IMR-90 (cell line): ENCODE measurements around the gene KRT6B. TPM values are rescaled to one million over a fixed set of nuclear protein-coding genes. Genes with fewer than 3 reads are reported as not detected.

ENCODE experiments used
- ATAC-seq: fragments of 200-7000 bp; cut with Tn5 transposase; 2 replicates; pipeline ENCODE4 v1.9.1; 2020; ENCODE audit warnings: low read depth, mild to moderate bottlenecking, moderate library complexity
- BruUV-seq: library from RNA; stranded (reverse); fragments of 400-500 nt; replicated peaks from 2 replicates; lab custom pipeline; 2021; lab: Mats Ljungman, UMichigan
- CTCF ChIA-PET: fragments of 300-600 bp; formaldehyde crosslinking; extraction: SDS; loops from one replicate; lab custom pipeline; 2021; ENCODE audit warnings: antibody characterized with exemption; lab: Yijun Ruan, JAX
- POLR2A ChIA-PET: fragments of 300-600 bp; sonication (Branson Sonifier 250); formaldehyde crosslinking; loops from one replicate; lab custom pipeline; 2022; ENCODE audit warnings: antibody characterized with exemption; ENCODE audit not compliant: unreplicated experiment; lab: Charles Lee
- DNase-seq: peaks from one replicate; pipeline ENCODE4 v3.0.0; 2013
- H2AFZ ChIP-seq: replicated peaks from 2 replicates; pipeline ENCODE3; 2013; ENCODE audit warnings: low read length, mild to moderate bottlenecking; ENCODE audit not compliant: poor library complexity
- H2AK5ac ChIP-seq: 2 replicates; pipeline ENCODE4 v1.6.1; 2013; ENCODE audit warnings: low read depth, low read length, inconsistent platforms
- H2AK9ac ChIP-seq: replicated peaks from 2 replicates; pipeline ENCODE3; 2013; ENCODE audit warnings: mild to moderate bottlenecking, low read depth, low read length, moderate library complexity; ENCODE audit not compliant: poor library complexity
- H2BK120ac ChIP-seq: 2 replicates; pipeline ENCODE4 v1.6.1; 2013; ENCODE audit warnings: low read depth, low read length, inconsistent platforms
- H2BK15ac ChIP-seq: 3 replicates; pipeline ENCODE4 v1.6.1; 2013; ENCODE audit warnings: low read depth, low read length, inconsistent platforms
- H2BK20ac ChIP-seq: 2 replicates; pipeline ENCODE4 v1.6.1; 2013; ENCODE audit warnings: low read depth, mild to moderate bottlenecking, inconsistent platforms, low read length, moderate library complexity
- H2BK5ac ChIP-seq: 2 replicates; pipeline ENCODE4 v1.6.1; 2013; ENCODE audit warnings: mild to moderate bottlenecking, low read depth, low read length, inconsistent platforms; ENCODE audit not compliant: poor library complexity, severe bottlenecking
- H3K14ac ChIP-seq: replicated peaks from 2 replicates; pipeline ENCODE4 v1.6.1; 2013; ENCODE audit warnings: low read depth, low read length, inconsistent platforms
- H3K18ac ChIP-seq: 2 replicates; pipeline ENCODE4 v1.6.1; 2013; ENCODE audit warnings: low read depth, low read length, control low read depth
- H3K23ac ChIP-seq: 2 replicates; pipeline ENCODE4 v1.6.1; 2013; ENCODE audit warnings: low read depth, low read length, inconsistent platforms
- H3K27ac ChIP-seq: 2 replicates; pipeline ENCODE4 v1.5.1; 2013; ENCODE audit warnings: mild to moderate bottlenecking, control low read depth, low read length; ENCODE audit not compliant: insufficient read depth
- H3K27me3 ChIP-seq: 2 replicates; pipeline ENCODE4 v1.6.1; 2013; ENCODE audit warnings: low read length; ENCODE audit not compliant: control insufficient read depth, insufficient read depth
- H3K36me3 ChIP-seq: 2 replicates; pipeline ENCODE4 v1.6.1; 2013; ENCODE audit warnings: low read length, mixed read lengths; ENCODE audit not compliant: control insufficient read depth, insufficient read depth
- H3K4ac ChIP-seq: 2 replicates; pipeline ENCODE4 v1.6.1; 2013; ENCODE audit warnings: low read depth, low read length, inconsistent platforms
- H3K4me1 ChIP-seq: 2 replicates; pipeline ENCODE4 v1.6.1; 2013; ENCODE audit warnings: low read length, mixed read lengths; ENCODE audit not compliant: control insufficient read depth, insufficient read depth
- H3K4me2 ChIP-seq: 2 replicates; pipeline ENCODE4 v1.6.1; 2013; ENCODE audit warnings: low read depth, mild to moderate bottlenecking, control low read depth, low read length, moderate library complexity
- H3K4me3 ChIP-seq: 2 replicates; pipeline ENCODE4 v1.5.1; 2013; ENCODE audit warnings: low read depth, mild to moderate bottlenecking, control low read depth, low read length, moderate library complexity; ENCODE audit not compliant: insufficient read depth
- H3K56ac ChIP-seq: 2 replicates; pipeline ENCODE4 v1.6.1; 2013; ENCODE audit warnings: low read length, inconsistent platforms; ENCODE audit not compliant: insufficient read depth; ENCODE audit errors: extremely low read depth
- H3K79me1 ChIP-seq, 2 experiments: 2 replicates each; pipeline ENCODE4 v1.6.1; 2013; ENCODE audit warnings: low read length in 2 of 2, inconsistent platforms in 1 of 2, low read depth in 1 of 2
- H3K9ac ChIP-seq: 2 replicates; pipeline ENCODE4 v1.6.1; 2013; ENCODE audit warnings: low read depth, low read length, control low read depth
- H3K9me1 ChIP-seq: 2 replicates; pipeline ENCODE4 v1.6.1; 2013; ENCODE audit warnings: low read length, inconsistent platforms; ENCODE audit not compliant: insufficient read depth
- H3K9me3 ChIP-seq: 2 replicates; pipeline ENCODE4 v1.6.1; 2013; ENCODE audit warnings: low read length; ENCODE audit not compliant: control insufficient read depth, insufficient read depth
- H4K20me1 ChIP-seq: 2 replicates; pipeline ENCODE4 v1.6.1; 2013; ENCODE audit warnings: low read length, inconsistent platforms; ENCODE audit not compliant: insufficient read depth
- H4K5ac ChIP-seq: 2 replicates; pipeline ENCODE4 v1.6.1; 2013; ENCODE audit warnings: mild to moderate bottlenecking, low read depth, low read length, control low read depth
- H4K8ac ChIP-seq, 2 experiments: 2 replicates each; pipeline ENCODE4 v1.6.1; 2013; ENCODE audit warnings: low read depth in 2 of 2, low read length in 2 of 2, control low read depth in 1 of 2, inconsistent platforms in 1 of 2
- H4K91ac ChIP-seq: 2 replicates; pipeline ENCODE4 v1.6.1; 2013; ENCODE audit warnings: low read depth, low read length, inconsistent platforms; ENCODE audit not compliant: insufficient read depth
- MAFK ChIP-seq: IDR thresholded peaks from 2 replicates; pipeline ENCODE4 v1.6.1; 2012; ENCODE audit warnings: low read depth, low read length, improper control_type of control experiment
- MXI1 ChIP-seq: IDR thresholded peaks from 2 replicates; pipeline ENCODE4 v1.6.1; 2012; ENCODE audit warnings: low read depth, mild to moderate bottlenecking, low read length, moderate library complexity, borderline replicate concordance
- RCOR1 ChIP-seq: IDR thresholded peaks from 2 replicates; pipeline ENCODE4 v1.6.1; 2012; ENCODE audit warnings: mild to moderate bottlenecking, low read length, improper control_type of control experiment; ENCODE audit not compliant: insufficient replicate concordance
- WGBS, 2 experiments: methylation state at CpG; one replicate each; pipeline versions ENCODE4 v1.1.5 to v1.1.7; 2013; ENCODE audit warnings: missing lambda C conversion rate in 2 of 2; ENCODE audit not compliant: insufficient read length in 1 of 2; ENCODE audit errors: extremely low coverage in 2 of 2; 5-methylcytosine and 5-hydroxymethylcytosine counted together
- dilution Hi-C: fragments of 300-500 bp; cut with HindIII; formaldehyde crosslinking; loops from one replicate; pipeline ENCODE4 v1.14.3; 2018; ENCODE audit warnings: low sequenced_read_pairs; ENCODE audit not compliant: unreplicated experiment
- in situ Hi-C: fragments of 300-500 bp; cut with MboI; formaldehyde crosslinking; loops from 3 replicates; pipeline ENCODE4 v1.14.3; 2019; ENCODE audit warnings: low sequenced_read_pairs, inconsistent platforms, mixed read lengths
- intact Hi-C: fragments of 100-400 bp; cut with micrococcal nuclease; formaldehyde crosslinking; loops from 2 replicates; pipeline ENCODE4 v1.10.0; 2022
- polyA plus RNA-seq, 3 experiments: library from polyadenylated mRNA; depleted of rRNA; stranded (reverse); fragments of >200 nt; gene quantifications; 2 replicates each; pipeline ENCODE4 v1.2.3, GENCODE V29; 2012; ENCODE audit warnings: low replicate concordance in 1 of 3
- total RNA-seq: library from RNA; depleted of rRNA; stranded (reverse); fragments of >200 nt; gene quantifications from 2 replicates; pipeline ENCODE4 v1.2.3, GENCODE V29; 2012

Gene KRT6B
- total and polyA plus RNA-seq, 2 of the 4 experiments (the other 2 are of a cell fraction), result not detected

GRCh38 chr12:52473768-52474167 lies 21.8 kb upstream of the KRT6B start, which contains the start of gene KRT6C:
TSS of gene KRT6C (minus strand) at chr12:52473805. CDS start at chr12:52473737, 68 bp downstream.
- Histone ChIP-seq H3K14ac (no peak within 1 kb of the TSS), H4K20me1 (no peaks in the 10 kb centered on the region), H2BK20ac (no peak within 1 kb of the TSS), H2AK5ac (no peak within 1 kb of the TSS), H3K36me3 (no peaks in the 10 kb centered on the region), H3K27me3 (peaks cover 3% of the 10 kb centered on the region), H4K91ac (no peak within 1 kb of the TSS), H3K9ac (no peak within 1 kb of the TSS), H3K79me1 (no peaks in the 10 kb centered on the region), H3K18ac (no peak within 1 kb of the TSS), H3K4me2 (no peak within 1 kb of the TSS), H3K23ac (no peak within 1 kb of the TSS), H3K9me3 (no peaks in the 10 kb centered on the region), H3K4me1 (no peaks in the 10 kb centered on the region), H2AFZ (no peak within 1 kb of the TSS), H3K9me1 (no peaks in the 10 kb centered on the region), H2BK5ac (no peak within 1 kb of the TSS), H3K4me3 (no peak within 1 kb of the TSS), H2BK15ac (no peak within 1 kb of the TSS), H3K27ac (no peak within 1 kb of the TSS), H4K5ac (no peak within 1 kb of the TSS), H2BK120ac (no peak within 1 kb of the TSS), H4K8ac (no peak within 1 kb of the TSS), H2AK9ac (no peak within 1 kb of the TSS), H3K56ac (no peak within 1 kb of the TSS), H3K4ac (no peak within 1 kb of the TSS)
- no peak for ATAC-seq
- WGBS, 2 experiments, result no CpG with 5 or more reads among the region's 4 CpGs
- POLR2A ChIA-PET, result no interaction called here
- BruUV-seq, result no TSS peak
- TF ChIP-seq MAFK, result peak; percentile 92
- no peak for TF ChIP-seq RCOR1
- no peak for TF ChIP-seq MXI1
- dilution Hi-C loops (no loop called here), in situ Hi-C loops (no loop called here), intact Hi-C loops (no loop called here)
- DNase-seq, result no peak
- CTCF ChIA-PET, result no interaction called here
